Sigmoid colon (tissue), 7 donors: Measurements from ENCODE around the gene SPIRE1. TPM values are rescaled to one million over a fixed set of nuclear protein-coding genes. Genes with fewer than 3 reads are reported as not detected.

Experiments
- DNase-seq: peaks from one replicate; pipeline ENCODE4 v3.0.0-alpha.2; 2019
- H3K27ac ChIP-seq, 4 donors: fragments of 200-600 bp; sonication (generic); one replicate each; pipeline ENCODE4 v1.5.1; 2016 to 2019; ENCODE audit warnings: mild to moderate bottlenecking in 1 of 4
- H3K27me3 ChIP-seq, 3 donors: fragments of 200-600 bp; sonication (generic); one replicate each; pipeline ENCODE4 v1.5.1; 2019; ENCODE audit warnings: mild to moderate bottlenecking in 1 of 3
- H3K36me3 ChIP-seq, 4 donors: fragments of 200-600 bp; sonication (generic); one replicate each; pipeline ENCODE4 v1.5.1; 2016 to 2019
- H3K4me1 ChIP-seq, 4 donors: fragments of 200-600 bp; sonication (generic); one replicate each; pipeline ENCODE4 v1.5.1; 2017 to 2019
- H3K4me3 ChIP-seq, 4 donors: fragments of 200-600 bp; sonication (generic); one replicate each; pipeline ENCODE4 v1.5.1; 2017 to 2019; ENCODE audit warnings: mild to moderate bottlenecking in 2 of 4, moderate library complexity in 1 of 4
- H3K9me3 ChIP-seq, 4 donors: fragments of 200-600 bp in 3 of 4; sonication (generic) in 3 of 4; one replicate each; pipeline versions ENCODE4 v1.5.1 to v1.6.1; 2013 to 2019
- CTCF ChIP-seq, 4 experiments: fragments of 450-650 bp in 3 of 4; fragments of 200-600 bp in 1 of 4; IDR thresholded peaks; one replicate each; pipeline ENCODE4 v1.5.1; 2016 to 2019; ENCODE audit warnings: antibody characterized with exemption in 4 of 4, mild to moderate bottlenecking in 3 of 4, moderate library complexity in 2 of 4
- EP300 ChIP-seq, 4 donors: sonication (generic); formaldehyde crosslinking; IDR thresholded peaks; one replicate each; pipeline ENCODE4 v1.6.1; 2017; ENCODE audit warnings: antibody characterized with exemption in 4 of 4
- POLR2A ChIP-seq, 2 donors: fragments of 450-650 bp; IDR thresholded peaks; one replicate each; pipeline ENCODE4 v1.6.1; 2016; ENCODE audit warnings: antibody characterized with exemption in 2 of 2, mild to moderate bottlenecking in 2 of 2, moderate library complexity in 2 of 2
- POLR2AphosphoS5 ChIP-seq, 4 donors: sonication (generic); formaldehyde crosslinking; IDR thresholded peaks; one replicate each; pipeline ENCODE4 v1.6.1; 2017; ENCODE audit warnings: antibody characterized with exemption in 4 of 4
- WGBS, 2 donors: extraction: QIAGEN DNeasy Blood & Tissue Kit; methylation state at CpG; one replicate each; pipeline ENCODE4 v1.1.7; 2013; 5-methylcytosine and 5-hydroxymethylcytosine counted together
- intact Hi-C: fragments of 100-400 bp; cut with DNase I; formaldehyde crosslinking; loops from one replicate; pipeline ENCODE4 v1.15.1; 2023
- polyA plus RNA-seq, 3 donors: library from polyadenylated mRNA; stranded (reverse); fragments of 200-250 nt; gene quantifications; one replicate each; pipeline ENCODE4 v1.2.3, GENCODE V29; 2013
- total RNA-seq, 4 donors: library from RNA; depleted of rRNA; stranded (reverse); fragments of >200 nt; gene quantifications; one replicate each; pipeline ENCODE4 v1.1.0, GENCODE V29; 2016
- donor health status: healthy with polysubstance abuse.
- donor health status: Bipolar disorder and iron deficiency.
- donor health status: healthy.

Gene SPIRE1
- total and polyA plus RNA-seq, 7 donors = 2.1 to 31.6 (median 22.7) TPM

GRCh38 chr18:12433829-12434540, 223.9 kb downstream of the SPIRE1 start:
- 97 to 98% methylated on average over 51 of the region's 51 CpGs for WGBS, 2 donors
- no peak for TF ChIP-seq CTCF (IDR thresholded peaks at IDR 0.05)
- no peak for TF ChIP-seq POLR2A (IDR thresholded peaks at IDR 0.05)
- no peak for TF ChIP-seq POLR2AphosphoS5 (IDR thresholded peaks at IDR 0.05)
- TF ChIP-seq EP300 (IDR thresholded peaks at IDR 0.05) = no peak
- H3K9me3 ChIP-seq = no peaks in the 10 kb centered on the region
- peaks cover 0 to 38% (median 0%) of the 10 kb centered on the region in 4 donors for H3K36me3 ChIP-seq
- intact Hi-C loops = no loop called here
- no peak for DNase-seq
- no peak overlapping the region for H3K27ac ChIP-seq
- no peak overlapping the region for H3K4me3 ChIP-seq
- H3K27me3 ChIP-seq = no peaks in the 10 kb centered on the region
- H3K4me1 ChIP-seq = peaks cover 0 to 8% (median 0%) of the 10 kb centered on the region in 4 donors

GRCh38 chr18:12432881-12433280, 225.0 kb downstream of the SPIRE1 start:
- DNase-seq = no peak
- Histone ChIP-seq H3K4me1 (peaks cover 0 to 8% (median 0%) of the 10 kb centered on the region in 4 donors), H3K9me3 (no peaks in the 10 kb centered on the region), H3K4me3 (no peak overlapping the region), H3K27ac (no peak overlapping the region), H3K36me3 (peaks cover 0 to 40% (median 0%) of the 10 kb centered on the region in 4 donors), H3K27me3 (no peaks in the 10 kb centered on the region)
- WGBS, 2 donors = 96 to 98% methylated on average over 31 of the region's 31 CpGs
- intact Hi-C loops = no loop called here
- no peak for TF ChIP-seq EP300 (IDR thresholded peaks at IDR 0.05)

- Histone ChIP-seq H3K9me3 (no peaks in the 10 kb centered on the region), H3K27ac (peak overlapping the region in 3 of 4 donors; percentile 42 to 64 (median 58)), H3K27me3 (no peaks in the 10 kb centered on the region), H3K4me1 (peaks cover 0 to 8% (median 0%) of the 10 kb centered on the region in 4 donors), H3K4me3 (no peak overlapping the region), H3K36me3 (peaks cover 0 to 47% (median under 1%) of the 10 kb centered on the region in 4 donors)
- intact Hi-C loops = no loop called here
- TF ChIP-seq POLR2AphosphoS5 (IDR thresholded peaks at IDR 0.05) = peak in 2 of 4 donors; percentile 8 to 41
- TF ChIP-seq EP300 (IDR thresholded peaks at IDR 0.05) = no peak
- 93 to 97% methylated on average over 22 of the region's 22 CpGs for WGBS, 2 donors
- no peak for DNase-seq
Measured at GRCh38 chr18:12432196-12432595, 225.7 kb downstream of the SPIRE1 start.

GRCh38 chr18:12431561-12431960, 226.3 kb downstream of the SPIRE1 start:
- Histone ChIP-seq H3K4me3 (no peak overlapping the region), H3K27me3 (no peaks in the 10 kb centered on the region), H3K4me1 (peaks cover 0 to 8% (median 0%) of the 10 kb centered on the region in 4 donors), H3K27ac (peak overlapping the region in 3 of 4 donors; percentile 42 to 64 (median 58)), H3K36me3 (peaks cover 0 to 53% (median 4%) of the 10 kb centered on the region in 4 donors), H3K9me3 (no peaks in the 10 kb centered on the region)
- no peak for DNase-seq
- TF ChIP-seq CTCF (IDR thresholded peaks at IDR 0.05) (no peak), POLR2AphosphoS5 (IDR thresholded peaks at IDR 0.05) (no peak), POLR2A (IDR thresholded peaks at IDR 0.05) (no peak), EP300 (IDR thresholded peaks at IDR 0.05) (no peak)
- intact Hi-C loops = no loop called here
- 95% methylated on average over 16 of the region's 16 CpGs for WGBS, 2 donors

- Histone ChIP-seq H3K36me3 (peaks cover 0 to 53% (median 5%) of the 10 kb centered on the region in 4 donors), H3K9me3 (no peaks in the 10 kb centered on the region), H3K27me3 (no peaks in the 10 kb centered on the region), H3K27ac (no peak overlapping the region), H3K4me1 (peaks cover 0 to 8% (median 0%) of the 10 kb centered on the region in 4 donors), H3K4me3 (no peak overlapping the region)
- WGBS, 2 donors = 90 to 97% methylated on average over 8 of the region's 8 CpGs
- no peak for TF ChIP-seq EP300 (IDR thresholded peaks at IDR 0.05)
- no peak for TF ChIP-seq CTCF (IDR thresholded peaks at IDR 0.05)
- no peak for TF ChIP-seq POLR2AphosphoS5 (IDR thresholded peaks at IDR 0.05)
- TF ChIP-seq POLR2A (IDR thresholded peaks at IDR 0.05) = no peak
- DNase-seq = no peak
- intact Hi-C loops = no loop called here
Measured at GRCh38 chr18:12430137-12430990, 227.5 kb downstream of the SPIRE1 start.
